Measurements from ENCODE around the gene IRF6.

IRF6 gene

DNA sequence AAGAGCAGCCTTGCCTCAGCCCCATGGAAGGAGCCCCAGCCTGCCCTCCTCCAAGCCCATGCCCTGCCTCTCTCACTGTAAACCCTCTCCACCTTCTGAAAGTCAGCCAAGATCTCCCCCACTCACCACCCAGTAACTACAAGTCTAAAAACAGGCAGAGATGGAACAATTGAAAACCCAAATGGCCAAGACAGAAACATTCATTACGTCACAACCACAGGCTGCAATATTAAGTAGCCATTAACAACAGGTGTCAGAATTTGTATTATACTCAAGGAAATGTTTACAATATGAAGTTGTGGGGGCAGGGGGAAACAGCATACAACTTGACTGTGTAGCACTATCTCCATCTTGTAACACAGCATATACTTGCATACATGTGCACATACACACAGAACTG, 2.4 kb downstream of the IRF6 start:
- Histone ChIP-seq H2BK15ac (replicated peaks; ENCODE audit: low read depth) (no peak overlapping the region), H3K23ac (ENCODE audit: low read length) (no peak overlapping the region), H3K9ac (ENCODE audit: low read length) (no peak overlapping the region), H3K79me2 (ENCODE audit: control insufficient read depth, insufficient read depth, low read length) (no peaks in the 10 kb centered on the region), H3K36me3 (ENCODE audit: control insufficient read depth, insufficient read depth, low read length) (no peaks in the 10 kb centered on the region), H3K4me2 (ENCODE audit: low read length) (no peak overlapping the region), H3K79me1 (ENCODE audit: low read length) (peaks cover 6% of the 10 kb centered on the region), H3K27ac (ENCODE audit: low read depth, low read length) (no peak overlapping the region), H3K18ac (ENCODE audit: low read length) (no peak overlapping the region), H4K8ac (ENCODE audit: low read depth, low read length) (no peak overlapping the region), H2BK5ac (ENCODE audit: low read length) (no peak overlapping the region), H3K27me3 (ENCODE audit: insufficient read depth, low read length, poor library complexity) (no peaks in the 10 kb centered on the region), H4K5ac (ENCODE audit: low read length) (no peak overlapping the region), H3K4me1 (ENCODE audit: control insufficient read depth, low read depth, low read length) (no peaks in the 10 kb centered on the region), H3K4ac (ENCODE audit: low read depth, low read length) (no peak overlapping the region), H2BK120ac (ENCODE audit: low read depth, low read length) (no peak overlapping the region), H2AK5ac (ENCODE audit: low read length) (no peak overlapping the region), H3K56ac (ENCODE audit: low read length) (no peak overlapping the region), H3K4me3 (ENCODE audit: low read length) (no peak overlapping the region)
- DNase-seq, result no peak
- WGBS (ENCODE audit: extremely low coverage, insufficient coverage, low lambda C conversion rate), result no CpG with 5 or more reads among the region's 1 CpG

DNA sequence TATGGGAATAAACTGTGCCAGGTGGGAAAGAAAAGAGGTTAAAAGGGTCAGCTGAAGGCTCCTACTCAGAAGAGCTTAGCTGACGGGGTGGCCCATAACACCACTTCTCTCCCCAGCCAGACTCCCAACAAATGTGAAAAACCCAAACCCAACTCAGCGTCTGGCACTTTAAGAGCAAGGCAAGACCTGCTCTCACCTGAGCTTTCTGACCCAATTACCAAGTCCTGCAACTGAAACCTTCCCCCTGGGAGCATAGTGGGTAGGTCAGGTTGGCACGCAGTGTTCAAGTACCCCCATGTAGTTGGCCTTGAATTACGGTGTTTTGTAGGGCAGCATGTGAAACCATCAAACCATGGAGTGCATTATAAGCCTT, 3.2 kb downstream of the IRF6 start:
- no peaks in the 10 kb centered on the region for H3K36me3 ChIP-seq (ENCODE audit: control insufficient read depth, insufficient read depth, low read length)
- H2BK5ac ChIP-seq (ENCODE audit: low read length), result no peak overlapping the region
- H2BK15ac ChIP-seq (replicated peaks; ENCODE audit: low read depth), result no peak overlapping the region
- H3K4ac ChIP-seq (ENCODE audit: low read depth, low read length), result no peak overlapping the region
- no peak overlapping the region for H3K4me2 ChIP-seq (ENCODE audit: low read length)
- no peak for DNase-seq
- H3K56ac ChIP-seq (ENCODE audit: low read length), result no peak overlapping the region
- H3K79me2 ChIP-seq (ENCODE audit: control insufficient read depth, insufficient read depth, low read length), result no peaks in the 10 kb centered on the region
- H3K4me3 ChIP-seq (ENCODE audit: low read length), result no peak overlapping the region
- H3K18ac ChIP-seq (ENCODE audit: low read length), result no peak overlapping the region
- peaks cover 6% of the 10 kb centered on the region for H3K79me1 ChIP-seq (ENCODE audit: low read length)
- H4K5ac ChIP-seq (ENCODE audit: low read length), result no peak overlapping the region
- H3K27me3 ChIP-seq (ENCODE audit: insufficient read depth, low read length, poor library complexity), result no peaks in the 10 kb centered on the region
- no peak overlapping the region for H4K8ac ChIP-seq (ENCODE audit: low read depth, low read length)
- no peaks in the 10 kb centered on the region for H3K4me1 ChIP-seq (ENCODE audit: control insufficient read depth, low read depth, low read length)
- H2BK120ac ChIP-seq (ENCODE audit: low read depth, low read length), result no peak overlapping the region
- H3K23ac ChIP-seq (ENCODE audit: low read length), result no peak overlapping the region
- WGBS (ENCODE audit: extremely low coverage, insufficient coverage, low lambda C conversion rate), result no CpG with 5 or more reads among the region's 4 CpGs
- no peak overlapping the region for H3K9ac ChIP-seq (ENCODE audit: low read length)
- no peak overlapping the region for H2AK5ac ChIP-seq (ENCODE audit: low read length)
- no peak overlapping the region for H3K27ac ChIP-seq (ENCODE audit: low read depth, low read length)

DNA sequence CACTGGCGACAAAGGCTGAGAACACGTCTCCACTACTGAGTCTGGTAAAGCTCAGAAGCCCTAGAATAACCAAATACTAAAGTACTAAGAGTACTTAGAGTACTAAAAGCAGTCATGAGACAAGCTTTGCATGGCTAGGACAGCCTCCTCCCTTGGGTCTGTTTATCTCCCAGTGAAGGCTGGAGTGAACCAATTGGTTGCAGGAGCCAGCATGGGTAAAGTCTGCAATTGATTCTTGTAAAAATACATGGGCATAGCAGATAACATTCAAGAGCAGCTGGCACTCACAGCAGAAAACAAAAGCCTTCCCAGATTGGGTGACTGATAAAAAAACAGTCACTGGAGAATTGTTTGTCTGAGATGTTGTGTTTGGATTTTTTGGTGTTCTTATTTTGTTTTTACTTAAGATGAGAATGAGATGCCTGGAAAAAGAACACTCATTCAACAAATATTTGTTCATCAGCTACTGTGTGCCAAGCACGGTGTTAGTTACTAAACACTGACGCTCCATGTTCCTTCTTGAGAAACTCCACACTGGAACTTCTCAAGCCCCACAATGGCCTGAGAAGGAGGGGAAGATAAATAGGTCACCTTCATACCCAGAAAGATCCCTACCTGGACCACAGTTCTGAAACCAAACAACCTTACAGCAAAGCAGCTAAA, 3.7 kb downstream of the IRF6 start:
- no peak overlapping the region for H3K27ac ChIP-seq (ENCODE audit: low read depth, low read length)
- no peak overlapping the region for H3K4me2 ChIP-seq (ENCODE audit: low read length)
- H4K5ac ChIP-seq (ENCODE audit: low read length), result no peak overlapping the region
- H3K4me1 ChIP-seq (ENCODE audit: control insufficient read depth, low read depth, low read length), result no peaks in the 10 kb centered on the region
- H2BK120ac ChIP-seq (ENCODE audit: low read depth, low read length), result no peak overlapping the region
- H2BK15ac ChIP-seq (replicated peaks; ENCODE audit: low read depth), result no peak overlapping the region
- no peak overlapping the region for H3K4ac ChIP-seq (ENCODE audit: low read depth, low read length)
- no peaks in the 10 kb centered on the region for H3K36me3 ChIP-seq (ENCODE audit: control insufficient read depth, insufficient read depth, low read length)
- H2BK5ac ChIP-seq (ENCODE audit: low read length), result no peak overlapping the region
- H3K79me2 ChIP-seq (ENCODE audit: control insufficient read depth, insufficient read depth, low read length), result no peaks in the 10 kb centered on the region
- H3K56ac ChIP-seq (ENCODE audit: low read length), result no peak overlapping the region
- peaks cover 6% of the 10 kb centered on the region for H3K79me1 ChIP-seq (ENCODE audit: low read length)
- H3K4me3 ChIP-seq (ENCODE audit: low read length), result no peak overlapping the region
- no peak overlapping the region for H4K8ac ChIP-seq (ENCODE audit: low read depth, low read length)
- H2AK5ac ChIP-seq (ENCODE audit: low read length), result no peak overlapping the region
- no peak for DNase-seq
- no peak overlapping the region for H3K23ac ChIP-seq (ENCODE audit: low read length)
- H3K18ac ChIP-seq (ENCODE audit: low read length), result no peak overlapping the region
- WGBS (ENCODE audit: extremely low coverage, insufficient coverage, low lambda C conversion rate), result no CpG with 5 or more reads among the region's 4 CpGs
- no peaks in the 10 kb centered on the region for H3K27me3 ChIP-seq (ENCODE audit: insufficient read depth, low read length, poor library complexity)
- H3K9ac ChIP-seq (ENCODE audit: low read length), result no peak overlapping the region

GRCh38 chr1:209800984-209801834, 4.7 kb downstream of the IRF6 start:
- no peak overlapping the region for H3K4ac ChIP-seq (ENCODE audit: low read depth, low read length)
- no peaks in the 10 kb centered on the region for H3K27me3 ChIP-seq (ENCODE audit: insufficient read depth, low read length, poor library complexity)
- H2BK5ac ChIP-seq (ENCODE audit: low read length), result no peak overlapping the region
- no peak overlapping the region for H3K18ac ChIP-seq (ENCODE audit: low read length)
- H2BK15ac ChIP-seq (replicated peaks; ENCODE audit: low read depth), result no peak overlapping the region
- no peak overlapping the region for H3K23ac ChIP-seq (ENCODE audit: low read length)
- no peak overlapping the region for H2AK5ac ChIP-seq (ENCODE audit: low read length)
- H3K56ac ChIP-seq (ENCODE audit: low read length), result no peak overlapping the region
- no peak overlapping the region for H4K5ac ChIP-seq (ENCODE audit: low read length)
- peaks cover 6% of the 10 kb centered on the region for H3K79me1 ChIP-seq (ENCODE audit: low read length)
- no CpG with 5 or more reads among the region's 5 CpGs for WGBS (ENCODE audit: extremely low coverage, insufficient coverage, low lambda C conversion rate)
- H3K4me1 ChIP-seq (ENCODE audit: control insufficient read depth, low read depth, low read length), result no peaks in the 10 kb centered on the region
- no peak for DNase-seq
- no peak overlapping the region for H3K4me3 ChIP-seq (ENCODE audit: low read length)
- no peaks in the 10 kb centered on the region for H3K36me3 ChIP-seq (ENCODE audit: control insufficient read depth, insufficient read depth, low read length)
- no peak overlapping the region for H3K9ac ChIP-seq (ENCODE audit: low read length)
- H3K79me2 ChIP-seq (ENCODE audit: control insufficient read depth, insufficient read depth, low read length), result no peaks in the 10 kb centered on the region
- no peak overlapping the region for H2BK120ac ChIP-seq (ENCODE audit: low read depth, low read length)
- no peak overlapping the region for H3K27ac ChIP-seq (ENCODE audit: low read depth, low read length)
- no peak overlapping the region for H3K4me2 ChIP-seq (ENCODE audit: low read length)
- no peak overlapping the region for H4K8ac ChIP-seq (ENCODE audit: low read depth, low read length)

DNA sequence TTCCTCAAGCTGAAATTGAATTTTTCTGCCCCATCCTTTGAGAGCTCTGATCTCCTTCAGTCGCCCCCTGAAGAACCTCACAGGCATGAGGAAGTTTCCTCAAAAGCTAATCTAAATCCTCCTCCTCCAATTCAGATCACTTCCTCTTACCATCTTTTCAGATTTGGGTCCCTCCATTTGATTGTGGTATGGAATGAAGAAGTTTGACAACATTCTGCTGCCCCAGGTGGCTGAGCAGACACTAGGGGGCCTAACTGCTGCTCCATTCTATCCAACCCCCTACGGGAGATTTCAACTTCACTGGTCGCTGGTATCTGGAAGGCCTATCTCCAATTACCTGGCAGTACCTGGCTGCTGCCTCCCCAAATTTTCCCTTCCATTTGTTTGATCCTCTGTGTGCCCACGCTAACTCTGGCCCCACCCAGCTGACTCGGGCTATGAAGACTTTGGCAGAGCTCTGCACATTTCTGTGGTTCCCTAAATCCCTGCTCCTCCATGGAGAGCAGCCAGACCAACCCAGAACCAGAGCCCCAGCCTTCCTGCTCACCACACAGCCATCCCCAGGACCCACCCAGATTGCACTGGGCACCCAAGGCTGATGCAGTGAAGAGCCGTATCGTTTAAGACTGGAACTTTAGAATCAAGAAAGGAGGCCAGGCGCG, 7.8 kb downstream of the IRF6 start:
- no CpG with 5 or more reads among the region's 9 CpGs for WGBS (ENCODE audit: extremely low coverage, insufficient coverage, low lambda C conversion rate)
- Histone ChIP-seq H3K27ac (ENCODE audit: low read depth, low read length) (no peak overlapping the region), H2AK5ac (ENCODE audit: low read length) (no peak overlapping the region), H3K79me1 (ENCODE audit: low read length) (no peaks in the 10 kb centered on the region), H3K9ac (ENCODE audit: low read length) (no peak overlapping the region), H3K79me2 (ENCODE audit: control insufficient read depth, insufficient read depth, low read length) (no peaks in the 10 kb centered on the region), H4K8ac (ENCODE audit: low read depth, low read length) (no peak overlapping the region), H3K4me3 (ENCODE audit: low read length) (no peak overlapping the region), H4K5ac (ENCODE audit: low read length) (no peak overlapping the region), H3K56ac (ENCODE audit: low read length) (no peak overlapping the region), H2BK15ac (replicated peaks; ENCODE audit: low read depth) (no peak overlapping the region), H3K36me3 (ENCODE audit: control insufficient read depth, insufficient read depth, low read length) (no peaks in the 10 kb centered on the region), H3K18ac (ENCODE audit: low read length) (no peak overlapping the region), H2BK120ac (ENCODE audit: low read depth, low read length) (no peak overlapping the region), H3K27me3 (ENCODE audit: insufficient read depth, low read length, poor library complexity) (no peaks in the 10 kb centered on the region), H3K23ac (ENCODE audit: low read length) (no peak overlapping the region), H3K4me1 (ENCODE audit: control insufficient read depth, low read depth, low read length) (no peaks in the 10 kb centered on the region), H3K4me2 (ENCODE audit: low read length) (no peak overlapping the region), H3K4ac (ENCODE audit: low read depth, low read length) (no peak overlapping the region), H2BK5ac (ENCODE audit: low read length) (no peak overlapping the region)
- peak; percentile 62 for DNase-seq

Data from mesendoderm (in vitro differentiated cells).